Fibroblast of peridontal ligament (primary cell): ENCODE data around the gene GAS7.
"Not testable (repeated sequence)": the region's sequence is repeated elsewhere in the genome, so short reads cannot be mapped to it uniquely, and the experiment has no call there.

Source experiments
- DNase-seq: peaks from one replicate; pipeline ENCODE4 v3.0.0-alpha.2; 2010; ENCODE audit errors: extremely low read depth

GAS7 gene

GRCh38 chr17:10111907-10112452 is 86.4 kb downstream of the GAS7 start:
- no peak for DNase-seq

GRCh38 chr17:10109146-10109545 is 89.3 kb downstream of the GAS7 start:
- no peak for DNase-seq

- DNase-seq = no peak
These were observed 90.9 kb downstream of the GAS7 start for GRCh38 chr17:10107316-10108165.

- DNase-seq = no peak
These were observed 92.3 kb downstream of the GAS7 start for GRCh38 chr17:10106067-10106466.

GRCh38 chr17:10105513-10106001 is 92.8 kb downstream of the GAS7 start:
- DNase-seq = no peak

GRCh38 chr17:10103712-10104111 is 94.7 kb downstream of the GAS7 start:
- DNase-seq = no peak

- DNase-seq = no peak
These were observed 95.6 kb downstream of the GAS7 start for GRCh38 chr17:10102817-10103216.

- peak; percentile 10 for DNase-seq
These were observed 99.3 kb downstream of the GAS7 start for GRCh38 chr17:10099051-10099571.

- no peak for DNase-seq
These were observed 101.8 kb downstream of the GAS7 start for GRCh38 chr17:10096596-10096995.

GRCh38 chr17:10095295-10095694 is 103.1 kb downstream of the GAS7 start:
- not testable (repeated sequence) for DNase-seq

- no peak for DNase-seq
These were observed 103.6 kb downstream of the GAS7 start for GRCh38 chr17:10094797-10095196.

GRCh38 chr17:10092595-10092994 is 105.8 kb downstream of the GAS7 start:
- DNase-seq = no peak

- DNase-seq = no peak
These were observed 107.4 kb downstream of the GAS7 start for GRCh38 chr17:10091046-10091445.

- DNase-seq = no peak
These were observed 109.1 kb downstream of the GAS7 start for GRCh38 chr17:10089196-10089804.

GRCh38 chr17:10088444-10088843 is 110.0 kb downstream of the GAS7 start:
- no peak for DNase-seq

GRCh38 chr17:10087355-10087754 is 111.1 kb downstream of the GAS7 start:
- DNase-seq = no peak

- no peak for DNase-seq
These were observed 114.5 kb downstream of the GAS7 start for GRCh38 chr17:10083864-10084263.

- no peak for DNase-seq
These were observed 115.6 kb downstream of the GAS7 start for GRCh38 chr17:10082795-10083194.

- DNase-seq = no peak
These were observed 116.7 kb downstream of the GAS7 start for GRCh38 chr17:10081571-10082169.

- DNase-seq = no peak
These were observed 120.7 kb downstream of the GAS7 start for GRCh38 chr17:10077561-10078299.

GRCh38 chr17:10075919-10076318 is 122.5 kb downstream of the GAS7 start:
- no peak for DNase-seq

- no peak for DNase-seq
These were observed 124.5 kb downstream of the GAS7 start for GRCh38 chr17:10073941-10074340.
